Measurements from ENCODE around the gene STIM2. TPM values are rescaled to one million over a fixed set of nuclear protein-coding genes. Genes with fewer than 3 reads are reported as not detected.

STIM2 gene
- total and polyA plus RNA-seq, 2 donors (not counting 1 experiment from before 2014, with no cell fraction given): 48.6 to 96.0 TPM

DNA sequence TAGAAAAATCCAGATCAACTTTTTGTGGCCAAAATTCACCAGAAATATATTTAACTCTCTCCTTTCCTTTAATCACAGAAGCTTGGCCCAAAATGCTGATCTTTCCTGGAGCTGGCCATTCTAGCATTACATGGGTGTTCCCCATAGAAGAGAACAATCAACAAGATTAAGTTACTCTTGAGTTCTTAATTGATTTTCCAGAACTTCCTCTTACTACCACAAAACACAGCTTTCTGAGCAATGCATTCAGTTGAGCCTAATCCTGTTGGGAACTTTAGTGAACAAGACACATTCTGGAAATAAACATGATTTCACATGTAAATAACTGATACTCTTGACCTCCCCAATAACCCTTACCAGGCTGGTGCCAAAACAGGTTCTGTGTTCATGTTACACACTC lies 45.4 kb upstream of the STIM2 start:
- Histone ChIP-seq H3K79me2 (ENCODE audit: control insufficient read depth, insufficient read depth, low read length) (no peaks in the 10 kb centered on the region), H3K9me3 (ENCODE audit: control extremely low read depth in 1 of 3, control insufficient read depth in 2 of 3, insufficient read depth in 1 of 3, low read length in 2 of 3) (peaks cover 0 to 5% (median 1%) of the 10 kb centered on the region in 3 donors), H3K36me3 (replicated peaks in 1 of 2; ENCODE audit: control extremely low read depth in 1 of 2, control insufficient read depth in 1 of 2, extremely low read depth in 1 of 2, insufficient read depth in 2 of 2, low read length in 1 of 2) (no peaks in the 10 kb centered on the region), H2AFZ (ENCODE audit: insufficient read depth, low read depth, low read length, poor library complexity, severe bottlenecking) (no peak overlapping the region), H3K27ac (ENCODE audit: low read length in 2 of 2) (no peak overlapping the region), H3K4me3 (ENCODE audit: control extremely low read depth in 1 of 5, extremely low read depth in 1 of 5, insufficient read depth in 1 of 5, low read depth in 2 of 5, low read length in 4 of 5) (no peak overlapping the region), H3K4me1 (ENCODE audit: control insufficient read depth in 2 of 2, insufficient read depth in 2 of 2, low read length in 2 of 2) (peaks cover 27 to 40% of the 10 kb centered on the region in 2 donors), H4K20me1 (ENCODE audit: control insufficient read depth, insufficient read depth, low read length, poor library complexity, severe bottlenecking) (no peaks in the 10 kb centered on the region), H3K27me3 (replicated peaks in 1 of 4; ENCODE audit: control extremely low read depth in 1 of 4, control insufficient read depth in 3 of 4, insufficient read depth in 4 of 4, low read length in 3 of 4) (peaks cover 0 to 85% (median 42%) of the 10 kb centered on the region in 4 experiments), H3K4me2 (replicated peaks; ENCODE audit: low read depth, low read length, poor library complexity, severe bottlenecking) (no peak overlapping the region), H3K9ac (ENCODE audit: low read length) (no peak overlapping the region)
- no peak for TF ChIP-seq EZH2 (IDR thresholded peaks at IDR 0.05; ENCODE audit: borderline replicate concordance, insufficient read depth, low read depth, low read length, poor library complexity, severe bottlenecking)
- TF ChIP-seq, protein P1, sequence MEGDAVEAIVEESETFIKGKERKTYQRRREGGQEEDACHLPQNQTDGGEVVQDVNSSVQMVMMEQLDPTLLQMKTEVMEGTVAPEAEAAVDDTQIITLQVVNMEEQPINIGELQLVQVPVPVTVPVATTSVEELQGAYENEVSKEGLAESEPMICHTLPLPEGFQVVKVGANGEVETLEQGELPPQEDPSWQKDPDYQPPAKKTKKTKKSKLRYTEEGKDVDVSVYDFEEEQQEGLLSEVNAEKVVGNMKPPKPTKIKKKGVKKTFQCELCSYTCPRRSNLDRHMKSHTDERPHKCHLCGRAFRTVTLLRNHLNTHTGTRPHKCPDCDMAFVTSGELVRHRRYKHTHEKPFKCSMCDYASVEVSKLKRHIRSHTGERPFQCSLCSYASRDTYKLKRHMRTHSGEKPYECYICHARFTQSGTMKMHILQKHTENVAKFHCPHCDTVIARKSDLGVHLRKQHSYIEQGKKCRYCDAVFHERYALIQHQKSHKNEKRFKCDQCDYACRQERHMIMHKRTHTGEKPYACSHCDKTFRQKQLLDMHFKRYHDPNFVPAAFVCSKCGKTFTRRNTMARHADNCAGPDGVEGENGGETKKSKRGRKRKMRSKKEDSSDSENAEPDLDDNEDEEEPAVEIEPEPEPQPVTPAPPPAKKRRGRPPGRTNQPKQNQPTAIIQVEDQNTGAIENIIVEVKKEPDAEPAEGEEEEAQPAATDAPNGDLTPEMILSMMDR (IDR thresholded peaks at IDR 0.05): no peak
- Mint-ChIP-seq H3K9me3 (ENCODE audit: insufficient read depth) (peaks cover 2% of the 10 kb centered on the region), H3K4me1 (peaks cover 44% of the 10 kb centered on the region), H3K27me3 (peaks cover 70% of the 10 kb centered on the region), H3K27ac (no peak overlapping the region), H3K4me3 (no peak overlapping the region)
- ChIA-PET POLR2A (interaction anchor here (0.6 kb wide), 1 partner anchor 219 kb away, joined by 6 read pairs; no protein-coding TSS in a partner anchor), CTCF (no interaction called here)
- DNase-seq (no peak), ATAC-seq (ENCODE audit: low read depth) (no peak)
- intact Hi-C loops (cut with micrococcal nuclease): no loop called here

DNA sequence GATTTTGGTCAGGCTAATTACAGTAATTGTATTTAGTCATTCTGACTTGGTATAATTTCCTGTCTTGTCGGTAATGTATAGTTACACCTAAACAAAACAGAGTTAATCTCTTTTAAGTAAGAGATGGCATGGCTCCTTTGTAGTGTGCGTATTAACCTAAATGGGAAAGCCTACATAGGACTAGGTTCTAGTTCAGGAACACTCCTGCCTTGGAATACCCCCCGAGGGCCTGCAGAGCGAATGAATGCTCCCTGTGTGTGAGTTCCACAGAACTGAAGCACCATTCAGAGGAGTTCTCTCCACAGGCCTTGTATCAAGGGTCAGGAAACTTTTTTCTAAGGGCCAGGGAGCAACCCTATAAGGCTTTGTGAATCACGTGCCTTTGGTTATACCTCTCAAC lies 44.9 kb upstream of the STIM2 start:
- ATAC-seq (ENCODE audit: low read depth): no peak
- Histone ChIP-seq H3K9me3 (ENCODE audit: control extremely low read depth in 1 of 3, control insufficient read depth in 2 of 3, insufficient read depth in 1 of 3, low read length in 2 of 3) (peaks cover 0 to 6% (median 5%) of the 10 kb centered on the region in 3 donors), H3K9ac (ENCODE audit: low read length) (no peak overlapping the region), H3K4me2 (replicated peaks; ENCODE audit: low read depth, low read length, poor library complexity, severe bottlenecking) (no peak overlapping the region), H3K27ac (ENCODE audit: low read length in 2 of 2) (no peak overlapping the region), H2AFZ (ENCODE audit: insufficient read depth, low read depth, low read length, poor library complexity, severe bottlenecking) (no peak overlapping the region), H3K79me2 (ENCODE audit: control insufficient read depth, insufficient read depth, low read length) (no peaks in the 10 kb centered on the region), H3K4me3 (ENCODE audit: control extremely low read depth in 1 of 5, extremely low read depth in 1 of 5, insufficient read depth in 1 of 5, low read depth in 2 of 5, low read length in 4 of 5) (no peak overlapping the region), H3K4me1 (ENCODE audit: control insufficient read depth in 2 of 2, insufficient read depth in 2 of 2, low read length in 2 of 2) (peaks cover 27 to 36% of the 10 kb centered on the region in 2 donors), H4K20me1 (ENCODE audit: control insufficient read depth, insufficient read depth, low read length, poor library complexity, severe bottlenecking) (no peaks in the 10 kb centered on the region), H3K36me3 (replicated peaks in 1 of 2; ENCODE audit: control extremely low read depth in 1 of 2, control insufficient read depth in 1 of 2, extremely low read depth in 1 of 2, insufficient read depth in 2 of 2, low read length in 1 of 2) (no peaks in the 10 kb centered on the region), H3K27me3 (replicated peaks in 1 of 4; ENCODE audit: control extremely low read depth in 1 of 4, control insufficient read depth in 3 of 4, insufficient read depth in 4 of 4, low read length in 3 of 4) (peaks cover 0 to 85% (median 45%) of the 10 kb centered on the region in 4 experiments)
- Mint-ChIP-seq H3K27ac (no peak overlapping the region), H3K9me3 (ENCODE audit: insufficient read depth) (peaks cover 3% of the 10 kb centered on the region), H3K4me1 (peaks cover 40% of the 10 kb centered on the region), H3K4me3 (no peak overlapping the region), H3K27me3 (peaks cover 67% of the 10 kb centered on the region)
- ChIA-PET CTCF (no interaction called here), POLR2A (interaction anchor here (0.6 kb wide), 1 partner anchor 219 kb away, joined by 6 read pairs; no protein-coding TSS in a partner anchor)
- TF ChIP-seq, protein P1 (IDR thresholded peaks at IDR 0.05): no peak
- TF ChIP-seq EZH2 (IDR thresholded peaks at IDR 0.05; ENCODE audit: borderline replicate concordance, insufficient read depth, low read depth, low read length, poor library complexity, severe bottlenecking): no peak
- intact Hi-C loops (cut with micrococcal nuclease): no loop called here
- 80% methylated on average over 3 of the region's 5 CpGs for WGBS (ENCODE audit: insufficient coverage)
- no peak for DNase-seq

Data from B cell (primary cell).